Measurements from ENCODE around the gene TMEM161A. TPM values are rescaled to one million over a fixed set of nuclear protein-coding genes. Genes with fewer than 3 reads are reported as not detected.

The TMEM161A gene
- total and polyA plus RNA-seq, 9 of the 15 experiments (the other 6 are each of a cell fraction or from before 2014, with no cell fraction given): 0.63 to 92.3 (median 38.9) TPM

DNA sequence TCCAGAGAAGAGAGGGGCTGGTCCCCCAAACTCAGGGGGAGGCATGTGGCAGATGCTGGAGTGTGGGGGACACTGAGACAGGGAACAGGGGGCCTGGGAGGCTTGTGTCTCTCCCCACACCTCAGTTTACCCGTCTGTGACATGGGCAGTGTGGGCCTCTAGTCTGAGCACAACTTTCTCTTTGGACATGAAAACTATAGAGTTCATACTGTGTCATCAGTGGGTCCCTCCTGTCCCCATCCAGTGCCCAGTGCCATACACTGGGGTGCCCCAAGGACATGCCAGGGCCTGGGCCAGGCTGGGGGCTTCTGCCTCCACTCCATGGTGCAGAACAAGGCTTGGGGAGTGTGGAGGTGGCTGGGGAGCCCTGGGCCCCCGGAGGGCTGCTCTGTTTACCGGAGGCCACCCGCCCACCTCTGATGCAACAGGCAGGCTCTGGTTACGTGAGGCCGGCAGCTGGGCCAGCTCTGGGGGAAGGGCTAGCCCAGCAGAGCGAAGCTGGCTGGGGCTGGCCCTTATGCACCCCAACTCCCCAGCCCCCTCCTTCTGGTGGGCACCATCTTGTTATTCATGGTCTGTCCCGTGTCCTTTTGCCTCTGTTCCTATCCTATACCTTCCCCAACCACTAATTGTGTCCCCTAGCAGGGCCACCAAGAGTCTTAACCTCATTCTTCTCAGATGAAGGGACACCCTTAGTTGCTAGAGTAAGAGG lies 33.7 kb upstream of the TMEM161A start (continued):
- TF ChIP-seq, protein P1, sequence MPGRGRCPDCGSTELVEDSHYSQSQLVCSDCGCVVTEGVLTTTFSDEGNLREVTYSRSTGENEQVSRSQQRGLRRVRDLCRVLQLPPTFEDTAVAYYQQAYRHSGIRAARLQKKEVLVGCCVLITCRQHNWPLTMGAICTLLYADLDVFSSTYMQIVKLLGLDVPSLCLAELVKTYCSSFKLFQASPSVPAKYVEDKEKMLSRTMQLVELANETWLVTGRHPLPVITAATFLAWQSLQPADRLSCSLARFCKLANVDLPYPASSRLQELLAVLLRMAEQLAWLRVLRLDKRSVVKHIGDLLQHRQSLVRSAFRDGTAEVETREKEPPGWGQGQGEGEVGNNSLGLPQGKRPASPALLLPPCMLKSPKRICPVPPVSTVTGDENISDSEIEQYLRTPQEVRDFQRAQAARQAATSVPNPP (IDR thresholded peaks at IDR 0.05; ENCODE audit: borderline replicate concordance, insufficient read depth, insufficient read length): no peak
- TF ChIP-seq ZNF436 (CRISPR knock-in tag; IDR thresholded peaks at IDR 0.05): no peak
- TF ChIP-seq POLR2AphosphoS2 (IDR thresholded peaks at IDR 0.05; ENCODE audit: low read length): no peak
- no peak for TF ChIP-seq TEAD1 (CRISPR knock-in tag; IDR thresholded peaks at IDR 0.05)
- TF ChIP-seq, protein P2, sequence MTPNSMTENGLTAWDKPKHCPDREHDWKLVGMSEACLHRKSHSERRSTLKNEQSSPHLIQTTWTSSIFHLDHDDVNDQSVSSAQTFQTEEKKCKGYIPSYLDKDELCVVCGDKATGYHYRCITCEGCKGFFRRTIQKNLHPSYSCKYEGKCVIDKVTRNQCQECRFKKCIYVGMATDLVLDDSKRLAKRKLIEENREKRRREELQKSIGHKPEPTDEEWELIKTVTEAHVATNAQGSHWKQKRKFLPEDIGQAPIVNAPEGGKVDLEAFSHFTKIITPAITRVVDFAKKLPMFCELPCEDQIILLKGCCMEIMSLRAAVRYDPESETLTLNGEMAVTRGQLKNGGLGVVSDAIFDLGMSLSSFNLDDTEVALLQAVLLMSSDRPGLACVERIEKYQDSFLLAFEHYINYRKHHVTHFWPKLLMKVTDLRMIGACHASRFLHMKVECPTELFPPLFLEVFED (CRISPR knock-in tag; conservative IDR thresholded peaks at IDR 0.05): no peak
- no peak for TF ChIP-seq FOXA1 (IDR thresholded peaks at IDR 0.05; ENCODE audit: borderline replicate concordance)
- TF ChIP-seq POU5F1 (IDR thresholded peaks at IDR 0.05; ENCODE audit: borderline replicate concordance, low read depth, low read length, partially characterized antibody): no peak
- TF ChIP-seq, protein P3, sequence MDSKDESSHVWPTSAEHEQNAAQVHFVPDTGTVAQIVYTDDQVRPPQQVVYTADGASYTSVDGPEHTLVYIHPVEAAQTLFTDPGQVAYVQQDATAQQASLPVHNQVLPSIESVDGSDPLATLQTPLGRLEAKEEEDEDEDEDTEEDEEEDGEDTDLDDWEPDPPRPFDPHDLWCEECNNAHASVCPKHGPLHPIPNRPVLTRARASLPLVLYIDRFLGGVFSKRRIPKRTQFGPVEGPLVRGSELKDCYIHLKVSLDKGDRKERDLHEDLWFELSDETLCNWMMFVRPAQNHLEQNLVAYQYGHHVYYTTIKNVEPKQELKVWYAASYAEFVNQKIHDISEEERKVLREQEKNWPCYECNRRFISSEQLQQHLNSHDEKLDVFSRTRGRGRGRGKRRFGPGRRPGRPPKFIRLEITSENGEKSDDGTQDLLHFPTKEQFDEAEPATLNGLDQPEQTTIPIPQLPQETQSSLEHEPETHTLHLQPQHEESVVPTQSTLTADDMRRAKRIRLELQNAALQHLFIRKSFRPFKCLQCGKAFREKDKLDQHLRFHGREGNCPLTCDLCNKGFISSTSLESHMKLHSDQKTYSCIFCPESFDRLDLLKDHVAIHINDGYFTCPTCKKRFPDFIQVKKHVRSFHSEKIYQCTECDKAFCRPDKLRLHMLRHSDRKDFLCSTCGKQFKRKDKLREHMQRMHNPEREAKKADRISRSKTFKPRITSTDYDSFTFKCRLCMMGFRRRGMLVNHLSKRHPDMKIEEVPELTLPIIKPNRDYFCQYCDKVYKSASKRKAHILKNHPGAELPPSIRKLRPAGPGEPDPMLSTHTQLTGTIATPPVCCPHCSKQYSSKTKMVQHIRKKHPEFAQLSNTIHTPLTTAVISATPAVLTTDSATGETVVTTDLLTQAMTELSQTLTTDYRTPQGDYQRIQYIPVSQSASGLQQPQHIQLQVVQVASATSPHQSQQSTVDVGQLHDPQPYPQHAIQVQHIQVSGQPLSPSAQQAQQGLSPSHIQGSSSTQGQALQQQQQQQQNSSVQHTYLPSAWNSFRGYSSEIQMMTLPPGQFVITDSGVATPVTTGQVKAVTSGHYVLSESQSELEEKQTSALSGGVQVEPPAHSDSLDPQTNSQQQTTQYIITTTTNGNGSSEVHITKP (IDR thresholded peaks at IDR 0.05; ENCODE audit: partially characterized antibody): no peak
- no peak for TF ChIP-seq U2AF2 (optimal IDR thresholded peaks at IDR 0.05; ENCODE audit: low read depth, low read length)
- no peak for TF ChIP-seq ZNF785 (CRISPR knock-in tag; IDR thresholded peaks at IDR 0.05)
- no peak for TF ChIP-seq EZH2 (IDR thresholded peaks at IDR 0.05; ENCODE audit: borderline replicate concordance, low read depth, low read length)
- no peak for TF ChIP-seq ZNF408 (CRISPR knock-in tag; IDR thresholded peaks at IDR 0.05; ENCODE audit: low read depth)
- TF ChIP-seq BMI1 (IDR thresholded peaks at IDR 0.05; ENCODE audit: low read length): no peak
- no peak for TF ChIP-seq ZNF778 (CRISPR knock-in tag; IDR thresholded peaks at IDR 0.05)
- TF ChIP-seq, protein P4, sequence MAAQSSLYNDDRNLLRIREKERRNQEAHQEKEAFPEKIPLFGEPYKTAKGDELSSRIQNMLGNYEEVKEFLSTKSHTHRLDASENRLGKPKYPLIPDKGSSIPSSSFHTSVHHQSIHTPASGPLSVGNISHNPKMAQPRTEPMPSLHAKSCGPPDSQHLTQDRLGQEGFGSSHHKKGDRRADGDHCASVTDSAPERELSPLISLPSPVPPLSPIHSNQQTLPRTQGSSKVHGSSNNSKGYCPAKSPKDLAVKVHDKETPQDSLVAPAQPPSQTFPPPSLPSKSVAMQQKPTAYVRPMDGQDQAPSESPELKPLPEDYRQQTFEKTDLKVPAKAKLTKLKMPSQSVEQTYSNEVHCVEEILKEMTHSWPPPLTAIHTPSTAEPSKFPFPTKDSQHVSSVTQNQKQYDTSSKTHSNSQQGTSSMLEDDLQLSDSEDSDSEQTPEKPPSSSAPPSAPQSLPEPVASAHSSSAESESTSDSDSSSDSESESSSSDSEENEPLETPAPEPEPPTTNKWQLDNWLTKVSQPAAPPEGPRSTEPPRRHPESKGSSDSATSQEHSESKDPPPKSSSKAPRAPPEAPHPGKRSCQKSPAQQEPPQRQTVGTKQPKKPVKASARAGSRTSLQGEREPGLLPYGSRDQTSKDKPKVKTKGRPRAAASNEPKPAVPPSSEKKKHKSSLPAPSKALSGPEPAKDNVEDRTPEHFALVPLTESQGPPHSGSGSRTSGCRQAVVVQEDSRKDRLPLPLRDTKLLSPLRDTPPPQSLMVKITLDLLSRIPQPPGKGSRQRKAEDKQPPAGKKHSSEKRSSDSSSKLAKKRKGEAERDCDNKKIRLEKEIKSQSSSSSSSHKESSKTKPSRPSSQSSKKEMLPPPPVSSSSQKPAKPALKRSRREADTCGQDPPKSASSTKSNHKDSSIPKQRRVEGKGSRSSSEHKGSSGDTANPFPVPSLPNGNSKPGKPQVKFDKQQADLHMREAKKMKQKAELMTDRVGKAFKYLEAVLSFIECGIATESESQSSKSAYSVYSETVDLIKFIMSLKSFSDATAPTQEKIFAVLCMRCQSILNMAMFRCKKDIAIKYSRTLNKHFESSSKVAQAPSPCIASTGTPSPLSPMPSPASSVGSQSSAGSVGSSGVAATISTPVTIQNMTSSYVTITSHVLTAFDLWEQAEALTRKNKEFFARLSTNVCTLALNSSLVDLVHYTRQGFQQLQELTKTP (IDR thresholded peaks at IDR 0.05; ENCODE audit: low read depth in 1 of 2, partially characterized antibody in 2 of 2): peak in 1 of 2 experiments; percentile 58
- TF ChIP-seq ZNF57 (CRISPR knock-in tag; IDR thresholded peaks at IDR 0.05): no peak
- no peak for TF ChIP-seq SP1 (CRISPR knock-in tag; IDR thresholded peaks at IDR 0.05)
- TF ChIP-seq ZNF224 (CRISPR knock-in tag; IDR thresholded peaks at IDR 0.05): no peak
